HG03457 (cell line): ENCODE data around the gene EMB.
"Not testable (repeated sequence)": the region's sequence is repeated elsewhere in the genome, so short reads cannot be mapped to it uniquely, and the experiment has no call there.

Source experiments
- ATAC-seq: cut with Tn5 transposase; IDR thresholded peaks from one replicate; pipeline ENCODE4 v1.9.1; 2021; ENCODE audit warnings: moderate number of reproducible peaks; ENCODE audit not compliant: unreplicated experiment

EMB gene

GRCh38 chr5:50423100-50423799 is 17.8 kb downstream of the EMB start:
- not testable (repeated sequence) for ATAC-seq

DNA sequence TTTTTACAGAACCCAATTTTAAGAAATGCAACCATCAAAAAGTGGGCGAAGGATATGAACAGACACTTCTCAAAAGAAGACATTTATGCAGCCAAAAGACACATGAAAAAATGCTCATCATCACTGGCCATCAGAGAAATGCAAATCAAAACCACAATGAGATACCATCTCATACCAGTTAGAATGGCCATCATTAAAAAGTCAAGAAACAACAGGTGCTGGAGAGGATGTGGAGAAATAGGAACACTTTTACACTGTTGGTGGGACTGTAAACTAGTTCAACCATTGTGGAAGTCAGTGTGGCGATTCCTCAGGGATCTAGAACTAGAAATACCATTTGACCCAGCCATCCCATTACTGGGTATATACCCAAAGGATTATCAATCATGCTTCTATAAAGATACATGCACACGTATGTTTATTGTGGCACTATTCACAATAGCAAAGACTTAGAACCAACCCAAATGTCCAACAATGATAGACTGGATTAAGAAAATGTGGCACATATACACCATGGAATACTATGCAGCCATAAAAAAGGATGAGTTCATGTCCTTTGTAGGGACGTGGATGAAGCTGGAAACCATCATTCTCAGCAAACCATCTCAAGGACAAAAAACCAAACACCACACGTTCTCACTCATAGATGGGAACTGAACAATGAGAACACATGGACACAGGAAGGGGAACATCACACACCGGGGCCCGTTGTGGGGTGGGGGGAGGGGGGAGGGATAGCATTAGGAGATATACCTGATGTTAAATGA is 19.7 kb downstream of the EMB start:
- ATAC-seq: not testable (repeated sequence)

DNA sequence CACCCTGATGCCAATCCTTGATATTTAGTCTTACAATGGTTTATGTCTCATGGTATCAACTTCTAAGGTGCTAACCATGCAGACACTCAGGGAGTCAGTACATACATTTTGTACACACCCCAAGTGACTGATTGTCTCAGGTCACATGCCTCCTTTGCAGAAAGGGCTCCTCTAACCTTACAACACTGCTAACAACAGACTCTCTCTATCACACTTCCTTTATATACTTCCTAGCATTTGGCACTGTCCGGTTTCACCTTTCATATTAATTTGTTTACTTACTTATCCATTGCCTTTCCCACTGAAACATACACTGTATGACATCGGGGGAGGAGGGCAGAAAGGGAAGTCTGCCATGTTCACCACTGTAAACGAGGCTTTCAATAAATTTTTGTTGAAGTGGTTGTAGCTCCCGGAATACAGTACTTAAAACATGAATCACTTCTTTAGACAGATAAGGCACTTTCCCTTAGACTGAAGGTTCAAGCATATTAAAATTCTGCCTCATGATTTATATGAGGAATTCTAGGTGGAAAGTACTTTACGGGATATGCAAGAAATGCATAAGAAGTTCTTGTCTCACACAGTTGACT is 20.6 kb downstream of the EMB start:
- no peak for ATAC-seq

DNA sequence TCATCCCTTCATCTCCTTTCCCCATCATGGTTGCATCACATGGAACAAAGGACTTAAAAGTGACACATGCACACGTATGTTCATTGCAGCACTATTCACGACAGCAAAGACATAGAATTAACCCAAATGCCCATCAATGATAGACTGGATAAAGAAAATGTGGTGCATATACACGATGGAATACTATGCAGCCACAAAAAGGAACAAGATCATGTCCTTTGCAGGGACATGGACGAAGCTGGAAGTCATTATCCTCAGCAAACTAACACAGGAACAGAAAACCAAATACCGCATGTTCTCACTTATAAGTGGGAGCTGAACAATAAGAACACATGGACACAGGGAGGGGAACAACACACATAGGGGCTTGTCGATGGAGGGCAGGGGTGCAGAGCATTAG is 21.4 kb downstream of the EMB start:
- ATAC-seq: not testable (repeated sequence)

DNA sequence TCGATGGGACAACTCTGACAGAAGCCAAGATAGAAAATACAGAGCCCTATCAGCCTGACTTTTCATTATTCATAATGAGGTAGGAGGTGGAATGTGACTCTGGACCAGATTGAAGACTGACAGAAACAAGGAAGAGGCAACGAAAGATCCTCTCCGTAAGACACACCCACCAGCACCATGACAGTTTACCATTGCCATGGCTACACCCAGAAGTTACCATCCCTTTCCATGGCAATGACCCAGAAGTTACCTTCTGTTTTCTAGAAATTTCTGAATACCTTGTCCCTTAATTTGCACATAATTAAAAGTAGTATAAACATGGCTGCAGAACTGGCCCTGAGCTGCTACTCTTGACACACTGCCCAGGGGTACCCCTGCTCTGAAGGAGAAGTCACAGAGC is 24.5 kb downstream of the EMB start:
- ATAC-seq: not testable (repeated sequence)

- peak; percentile 69 for ATAC-seq
Observed at GRCh38 chr5:50415912-50416311, 25.2 kb downstream of the EMB start.

GRCh38 chr5:50410932-50411331 is 30.2 kb downstream of the EMB start:
- ATAC-seq: not testable (repeated sequence)

- no peak for ATAC-seq
Observed at GRCh38 chr5:50406877-50407276, 34.2 kb downstream of the EMB start.

DNA sequence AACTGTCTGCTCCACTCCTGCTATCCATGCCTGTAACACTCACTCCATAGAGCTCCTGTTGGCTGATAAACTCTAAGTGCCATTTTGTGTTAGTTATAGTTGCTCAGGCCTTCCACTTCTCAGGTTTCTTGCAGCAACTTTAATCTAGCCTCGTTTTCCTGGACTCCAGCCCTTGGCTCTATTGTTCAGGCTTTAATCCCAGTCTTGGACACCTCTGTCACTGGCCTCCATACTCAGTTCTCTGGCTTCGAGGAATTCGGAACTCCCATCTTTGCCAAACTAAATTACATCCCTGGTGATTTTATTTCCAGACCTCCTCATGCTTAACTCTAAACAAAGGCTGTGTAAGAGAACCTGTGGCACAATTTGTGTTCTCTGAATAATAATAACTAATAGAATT is 39.8 kb downstream of the EMB start:
- ATAC-seq: no peak

GRCh38 chr5:50393925-50394609 is 47.0 kb downstream of the EMB start:
- ATAC-seq: not testable (repeated sequence)

DNA sequence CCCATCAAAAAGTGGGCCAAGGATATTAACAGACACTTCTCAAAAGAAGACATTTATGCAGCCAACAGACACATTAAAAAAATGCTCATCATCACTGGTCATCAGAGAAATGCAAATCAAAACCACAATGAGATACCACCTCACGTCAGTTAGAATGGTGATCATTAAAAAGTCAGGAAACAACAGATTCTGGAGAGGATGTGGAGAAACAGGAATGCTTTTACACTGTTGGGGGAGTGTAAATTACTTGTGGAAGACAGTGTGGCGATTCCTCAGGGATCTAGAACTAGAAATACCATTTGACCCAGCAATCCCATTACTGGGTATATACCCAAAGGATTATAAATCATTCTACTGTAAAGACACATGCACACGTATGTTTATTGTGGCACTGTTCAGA is 48.8 kb downstream of the EMB start:
- not testable (repeated sequence) for ATAC-seq

GRCh38 chr5:50384381-50384780 is 56.7 kb downstream of the EMB start:
- not testable (repeated sequence) for ATAC-seq

DNA sequence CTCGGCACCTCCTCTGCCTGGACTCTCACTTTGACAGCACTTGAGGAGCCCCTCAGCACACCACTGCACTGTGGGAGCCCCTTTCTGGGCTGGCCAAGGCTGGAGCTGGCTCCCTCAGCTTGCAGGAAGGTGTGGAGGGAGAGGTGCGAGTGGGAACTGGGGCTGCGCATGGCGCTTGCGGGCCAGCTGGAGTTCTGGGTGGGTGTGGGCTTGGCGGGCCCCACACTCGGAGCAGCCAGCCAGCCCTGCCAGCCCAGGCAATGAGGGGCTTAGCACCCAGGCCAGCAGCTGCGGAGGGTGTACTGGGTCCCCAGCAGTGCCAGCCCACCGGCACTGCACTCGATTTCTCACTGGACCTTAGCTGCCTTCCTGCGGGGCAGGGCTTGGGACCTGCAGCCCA is 64.4 kb downstream of the EMB start:
- ATAC-seq: not testable (repeated sequence)

DNA sequence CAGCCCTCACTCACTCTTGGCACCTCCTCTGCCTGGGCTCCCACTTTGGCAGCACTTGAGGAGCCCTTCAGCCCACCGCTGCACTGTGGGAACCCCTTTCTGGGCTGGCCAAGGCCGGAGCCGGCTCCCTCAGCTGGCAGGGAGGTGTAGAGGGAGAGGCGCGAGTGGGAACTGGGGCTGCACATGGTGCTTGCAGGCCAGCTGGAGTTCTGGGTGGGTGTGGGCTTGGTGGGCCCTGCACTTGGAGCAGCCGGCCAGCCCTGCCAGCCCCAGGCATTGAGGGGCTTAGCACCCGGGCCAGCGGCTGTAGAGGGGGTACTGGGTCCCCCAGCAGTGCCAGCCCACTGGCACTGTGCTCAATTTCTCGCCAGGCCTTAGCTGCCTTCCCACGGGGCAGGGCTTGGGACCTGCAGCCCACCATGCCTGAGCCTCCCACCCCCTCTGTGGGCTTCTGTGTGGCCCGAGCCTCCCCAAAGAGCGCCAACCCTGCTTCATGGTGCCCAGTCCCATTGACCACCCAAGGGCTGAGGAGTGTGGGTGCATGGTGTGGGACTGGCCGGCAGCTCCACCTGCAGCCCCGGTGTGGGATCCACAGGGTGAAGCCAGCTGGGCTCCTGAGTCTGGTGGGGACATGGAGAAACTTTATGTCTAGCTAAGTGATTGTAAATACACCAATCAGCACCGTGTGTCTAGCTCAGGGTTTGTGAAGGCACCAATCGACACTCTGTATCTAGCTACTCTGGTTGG is 71.6 kb downstream of the EMB start:
- ATAC-seq: not testable (repeated sequence)

DNA sequence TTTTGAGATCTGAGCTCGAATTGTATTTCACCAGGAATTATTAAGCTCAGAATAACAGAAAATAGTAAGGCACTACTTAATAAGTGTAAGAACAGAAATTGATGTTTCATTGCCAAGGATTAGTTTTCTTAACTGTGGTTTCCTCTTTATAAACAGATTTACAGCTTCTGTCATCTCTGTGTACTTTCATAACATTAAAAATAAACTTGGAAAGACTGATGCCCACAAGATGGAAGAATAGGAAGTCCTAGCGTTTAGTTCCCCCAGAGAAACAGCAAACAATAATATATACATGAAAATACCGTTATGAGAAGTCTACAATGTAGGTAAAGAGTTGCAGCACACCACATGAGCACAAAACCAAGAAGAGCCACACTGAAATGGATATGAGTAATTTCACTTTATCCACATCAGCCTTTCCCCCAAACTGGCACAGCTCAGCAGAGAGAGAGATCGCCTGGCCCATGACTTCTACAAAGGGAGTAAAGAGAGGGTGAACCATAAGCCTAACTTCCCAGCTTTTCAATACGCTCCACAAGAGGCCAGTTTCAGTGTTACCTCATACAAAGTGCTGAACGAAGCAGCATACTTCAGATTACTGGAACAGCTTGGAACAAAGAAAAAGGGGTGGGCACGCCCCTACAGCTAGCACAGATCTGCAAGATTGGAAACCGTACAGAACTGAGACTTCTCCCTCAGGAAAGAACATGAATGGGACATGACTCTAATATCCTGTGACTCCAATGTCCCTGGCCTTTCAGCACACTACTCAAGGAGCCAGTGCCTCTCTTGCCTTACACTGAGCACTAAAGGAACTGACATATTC is 75.4 kb downstream of the EMB start:
- no peak for ATAC-seq

- ATAC-seq: not testable (repeated sequence)
Observed at GRCh38 chr5:50364535-50365309, 76.4 kb downstream of the EMB start.

GRCh38 chr5:50359187-50359586 is 81.9 kb downstream of the EMB start:
- ATAC-seq: no peak

- ATAC-seq: no peak
Observed at GRCh38 chr5:50352382-50352781, 88.7 kb downstream of the EMB start.
